Kidney epithelial cell (primary cell): ENCODE measurements around the gene RGMA. TPM values are rescaled to one million over a fixed set of nuclear protein-coding genes. Genes with fewer than 3 reads are reported as not detected.

Experiments
- DNase-seq: peaks from one replicate; pipeline ENCODE4 v3.0.0-alpha.2; 2010; ENCODE audit warnings: low read depth
- H3K27me3 ChIP-seq: 2 replicates; pipeline ENCODE4 v1.6.0; 2011; ENCODE audit warnings: low read length; ENCODE audit not compliant: control insufficient read depth, insufficient read depth
- H3K36me3 ChIP-seq: 2 replicates; pipeline ENCODE4 v1.5.1; 2011; ENCODE audit warnings: low read length; ENCODE audit not compliant: control insufficient read depth, insufficient read depth
- H3K4me3 ChIP-seq: 2 replicates; pipeline ENCODE4 v1.5.1; 2011; ENCODE audit warnings: low read depth, mild to moderate bottlenecking, control low read depth, low read length
- CTCF ChIP-seq: IDR thresholded peaks from 2 replicates; pipeline ENCODE4 v1.5.1; 2011; ENCODE audit warnings: mild to moderate bottlenecking, moderate library complexity, low read length, control low read depth, inconsistent platforms; ENCODE audit not compliant: insufficient read depth, poor library complexity, severe bottlenecking
- total RNA-seq: library from RNA; depleted of rRNA; stranded (reverse); fragments of >200 nt; gene quantifications from 2 replicates; pipeline ENCODE4 v1.2.3, GENCODE V29; 2015

Gene RGMA
- total RNA-seq, 1 donor from 2014 or later: 0.29 TPM

DNA sequence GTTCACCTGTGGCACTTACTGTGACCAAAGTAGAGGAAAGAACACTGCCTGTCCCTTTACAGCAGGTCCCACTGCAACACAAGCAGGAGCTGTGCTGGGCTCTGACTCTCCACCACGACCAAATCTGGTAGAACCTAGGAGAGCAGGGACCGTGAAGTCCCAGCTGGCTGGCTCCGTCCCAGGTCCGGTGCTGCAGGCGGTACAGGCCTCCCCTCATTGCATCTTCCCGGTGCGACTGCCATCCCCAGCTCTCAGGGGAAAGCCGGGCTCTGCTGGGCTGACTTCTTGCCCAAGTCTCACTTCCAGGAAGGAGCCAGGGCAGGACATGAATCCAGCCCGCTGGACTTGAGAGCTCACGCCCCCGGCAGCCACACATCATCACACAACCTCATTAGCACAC lies 33.8 kb downstream of the RGMA start:
- Histone ChIP-seq H3K4me3 (no peak overlapping the region), H3K27me3 (peaks cover 12% of the 10 kb centered on the region), H3K36me3 (no peaks in the 10 kb centered on the region)
- no peak for TF ChIP-seq CTCF
- no peak for DNase-seq

GRCh38 chr15:93052090-93052879 lies 36.7 kb downstream of the RGMA start:
- Histone ChIP-seq H3K4me3 (no peak overlapping the region), H3K27me3 (peaks cover 3% of the 10 kb centered on the region), H3K36me3 (no peaks in the 10 kb centered on the region)
- DNase-seq: no peak
- TF ChIP-seq CTCF: peak; percentile 2

DNA sequence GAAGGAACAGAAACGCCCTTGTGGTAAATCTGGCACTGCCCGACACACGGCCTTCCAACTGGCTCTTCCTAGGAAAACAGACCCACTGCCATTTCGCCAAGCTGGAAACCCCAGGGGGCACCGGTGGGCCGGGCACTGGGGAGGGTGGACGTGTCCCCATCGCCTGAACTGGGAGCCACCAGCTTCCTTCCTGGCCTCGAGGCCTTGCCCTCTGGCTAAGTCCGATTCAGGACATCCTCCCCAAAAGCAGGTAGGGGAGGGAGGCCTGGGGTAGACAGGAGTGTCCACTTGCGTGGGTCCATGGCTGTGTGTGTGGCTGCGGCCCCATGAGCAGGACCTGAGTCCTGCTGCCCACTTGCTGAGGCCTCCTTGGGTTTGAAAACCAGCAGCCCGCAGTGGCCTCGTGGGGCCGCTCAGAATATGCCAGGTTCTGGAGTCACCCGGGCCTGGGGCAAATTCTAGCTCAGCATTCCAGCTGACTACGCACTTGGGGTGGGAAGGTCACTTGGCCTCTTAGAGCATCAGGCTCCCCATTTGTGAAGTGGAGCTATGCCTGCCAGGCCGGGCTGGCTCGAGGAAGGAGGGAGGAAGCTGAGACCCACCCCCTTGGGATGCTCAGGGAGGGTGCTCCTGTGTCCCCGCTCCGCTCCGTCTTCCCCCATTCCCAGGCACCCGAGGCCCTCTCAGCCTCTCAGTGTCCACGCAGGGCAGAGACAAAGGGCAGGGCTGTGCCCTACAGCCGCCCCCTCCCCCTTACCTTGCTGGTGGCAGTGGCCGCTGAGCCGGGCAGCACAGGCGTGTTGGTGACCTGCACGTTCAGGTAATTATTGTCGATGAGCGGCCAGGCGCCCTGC lies 37.5 kb downstream of the RGMA start:
- Histone ChIP-seq H3K4me3 (no peak overlapping the region), H3K36me3 (no peaks in the 10 kb centered on the region), H3K27me3 (peaks cover 3% of the 10 kb centered on the region)
- DNase-seq: no peak
- no peak for TF ChIP-seq CTCF

- Histone ChIP-seq H3K36me3 (no peaks in the 10 kb centered on the region), H3K27me3 (no peaks in the 10 kb centered on the region), H3K4me3 (no peak overlapping the region)
- no peak for TF ChIP-seq CTCF
- DNase-seq: no peak
Measured at GRCh38 chr15:93050648-93051047, 38.4 kb downstream of the RGMA start.

GRCh38 chr15:93049914-93050578 lies 39.0 kb downstream of the RGMA start:
- TF ChIP-seq CTCF: no peak
- H3K36me3 ChIP-seq: no peaks in the 10 kb centered on the region
- no peak for DNase-seq
- no peak overlapping the region for H3K4me3 ChIP-seq
- H3K27me3 ChIP-seq: no peaks in the 10 kb centered on the region
